Measurements from ENCODE around the gene PPP1R10. TPM values are rescaled to one million over a fixed set of nuclear protein-coding genes. Genes with fewer than 3 reads are reported as not detected.

The PPP1R10 gene
- total and polyA plus RNA-seq, 2 of the 13 experiments (the other 11 are each of a cell fraction or from before 2014, with no cell fraction given), result 26.3 to 38.4 TPM

GRCh38 chr6:30614843-30615218 is 2.2 kb downstream of the PPP1R10 start (continued):
- TF ChIP-seq SP4 (CRISPR knock-in tag; IDR thresholded peaks at IDR 0.05) (peak; percentile 27), FIP1L1 (IDR thresholded peaks at IDR 0.05; ENCODE audit: borderline replicate concordance, insufficient read depth, low read depth, low read length) (no peak), ZNF710 (CRISPR knock-in tag; IDR thresholded peaks at IDR 0.05; ENCODE audit: borderline replicate concordance) (peak; percentile 31; the same call in 1 of the 2 replicates), ZFP36 (IDR thresholded peaks at IDR 0.05; ENCODE audit: borderline replicate concordance, low read depth, low read length, partially characterized antibody) (no peak), ZGPAT (CRISPR knock-in tag; IDR thresholded peaks at IDR 0.05) (peak; percentile 85; the same call in 1 of the 2 replicates), TBX3 (IDR thresholded peaks at IDR 0.05; ENCODE audit: borderline replicate concordance) (no peak), ELF4 (CRISPR knock-in tag; IDR thresholded peaks at IDR 0.05; ENCODE audit: borderline replicate concordance) (peak; percentile 64; the same call in 1 of the 2 replicates), RNF219 (CRISPR knock-in tag; IDR thresholded peaks at IDR 0.05) (no peak; the same call in 1 of the 2 replicates), ZNF777 (CRISPR knock-in tag; IDR thresholded peaks at IDR 0.05) (no peak), GATAD1 (CRISPR knock-in tag; IDR thresholded peaks at IDR 0.05) (peak; percentile 76), MTA1 (CRISPR knock-in tag; IDR thresholded peaks at IDR 0.05; ENCODE audit: borderline replicate concordance) (no peak), SOX6 (IDR thresholded peaks at IDR 0.05) (no peak), SOX6 (CRISPR knock-in tag; IDR thresholded peaks at IDR 0.05) (peak; percentile 68; the same call in 1 of the 2 replicates), EP300 (IDR thresholded peaks at IDR 0.05; ENCODE audit: low read depth in 2 of 2, low read length in 2 of 2) (peak in 1 of 2 experiments; percentile 52; a peak in 2 of 4 replicates), EP300 (CRISPR knock-in tag; IDR thresholded peaks at IDR 0.05; ENCODE audit: borderline replicate concordance) (no peak), ZNF431 (CRISPR knock-in tag; IDR thresholded peaks at IDR 0.05; ENCODE audit: borderline replicate concordance, low read depth) (peak; percentile 21; the same call in 1 of the 2 replicates), GATAD2A (CRISPR knock-in tag; IDR thresholded peaks at IDR 0.05) (peak; percentile 66)
- TF ChIP-seq, protein P1, sequence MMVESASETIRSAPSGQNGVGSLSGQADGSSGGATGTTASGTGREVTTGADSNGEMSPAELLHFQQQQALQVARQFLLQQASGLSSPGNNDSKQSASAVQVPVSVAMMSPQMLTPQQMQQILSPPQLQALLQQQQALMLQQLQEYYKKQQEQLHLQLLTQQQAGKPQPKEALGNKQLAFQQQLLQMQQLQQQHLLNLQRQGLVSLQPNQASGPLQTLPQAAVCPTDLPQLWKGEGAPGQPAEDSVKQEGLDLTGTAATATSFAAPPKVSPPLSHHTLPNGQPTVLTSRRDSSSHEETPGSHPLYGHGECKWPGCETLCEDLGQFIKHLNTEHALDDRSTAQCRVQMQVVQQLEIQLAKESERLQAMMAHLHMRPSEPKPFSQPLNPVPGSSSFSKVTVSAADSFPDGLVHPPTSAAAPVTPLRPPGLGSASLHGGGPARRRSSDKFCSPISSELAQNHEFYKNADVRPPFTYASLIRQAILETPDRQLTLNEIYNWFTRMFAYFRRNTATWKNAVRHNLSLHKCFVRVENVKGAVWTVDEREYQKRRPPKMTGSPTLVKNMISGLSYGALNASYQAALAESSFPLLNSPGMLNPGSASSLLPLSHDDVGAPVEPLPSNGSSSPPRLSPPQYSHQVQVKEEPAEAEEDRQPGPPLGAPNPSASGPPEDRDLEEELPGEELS (CRISPR knock-in tag; IDR thresholded peaks at IDR 0.05), result 0 out of 2 replicates have a peak, but pooled peaks have one; percentile 23
- TF ChIP-seq, protein P2, sequence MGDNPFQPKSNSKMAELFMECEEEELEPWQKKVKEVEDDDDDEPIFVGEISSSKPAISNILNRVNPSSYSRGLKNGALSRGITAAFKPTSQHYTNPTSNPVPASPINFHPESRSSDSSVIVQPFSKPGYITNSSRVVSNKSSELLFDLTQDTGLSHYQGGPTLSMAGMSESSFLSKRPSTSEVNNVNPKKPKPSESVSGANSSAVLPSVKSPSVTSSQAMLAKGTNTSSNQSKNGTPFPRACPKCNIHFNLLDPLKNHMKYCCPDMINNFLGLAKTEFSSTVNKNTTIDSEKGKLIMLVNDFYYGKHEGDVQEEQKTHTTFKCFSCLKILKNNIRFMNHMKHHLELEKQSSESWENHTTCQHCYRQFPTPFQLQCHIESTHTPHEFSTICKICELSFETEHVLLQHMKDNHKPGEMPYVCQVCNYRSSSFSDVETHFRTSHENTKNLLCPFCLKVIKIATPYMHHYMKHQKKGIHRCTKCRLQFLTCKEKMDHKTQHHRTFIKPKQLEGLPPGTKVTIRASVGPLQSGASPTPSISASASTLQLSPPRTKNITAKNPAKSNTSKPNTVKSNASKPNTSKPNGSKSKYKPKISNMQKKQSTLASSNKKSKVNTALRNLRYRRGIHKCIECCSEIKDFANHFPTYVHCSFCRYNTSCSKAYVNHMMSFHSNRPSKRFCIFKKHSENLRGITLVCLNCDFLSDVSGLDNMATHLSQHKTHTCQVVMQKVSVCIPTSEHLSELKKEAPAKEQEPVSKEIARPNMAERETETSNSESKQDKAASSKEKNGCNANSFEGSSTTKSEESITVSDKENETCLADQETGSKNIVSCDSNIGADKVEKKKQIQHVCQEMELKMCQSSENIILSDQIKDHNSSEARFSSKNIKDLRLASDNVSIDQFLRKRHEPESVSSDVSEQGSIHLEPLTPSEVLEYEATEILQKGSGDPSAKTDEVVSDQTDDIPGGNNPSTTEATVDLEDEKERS (CRISPR knock-in tag; IDR thresholded peaks at IDR 0.05), result peak; percentile 86; the same call in 1 of the 2 replicates
